Measurements from ENCODE around the gene CLCA4.
"Not testable (repeated sequence)": the region's sequence is repeated elsewhere in the genome, so short reads cannot be mapped to it uniquely, and the experiment has no call there.

CLCA4 gene

GRCh38 chr1:86530211-86530845 is 16.6 kb upstream of the CLCA4 start:
- DNase-seq, result no peak

- DNase-seq, result no peak
These were observed 8.8 kb upstream of the CLCA4 start for GRCh38 chr1:86537928-86538695.

- DNase-seq, result no peak
These were observed 8.1 kb upstream of the CLCA4 start for GRCh38 chr1:86538775-86539174.

- no peak for DNase-seq
These were observed 5.0 kb upstream of the CLCA4 start for GRCh38 chr1:86541859-86542258.

- no peak for DNase-seq
These were observed 4.2 kb upstream of the CLCA4 start for GRCh38 chr1:86542631-86543030.

- no peak for DNase-seq
These were observed 2.0 kb downstream of the CLCA4 start for GRCh38 chr1:86548839-86549238.

- no peak for DNase-seq
These were observed 4.4 kb downstream of the CLCA4 start for GRCh38 chr1:86551305-86551704.

GRCh38 chr1:86552376-86552775 is 5.5 kb downstream of the CLCA4 start:
- DNase-seq, result no peak

- DNase-seq, result no peak
These were observed 10.9 kb downstream of the CLCA4 start for GRCh38 chr1:86557739-86558138.

GRCh38 chr1:86563849-86564248 is 17.0 kb downstream of the CLCA4 start:
- DNase-seq, result no peak

- no peak for DNase-seq
These were observed 20.5 kb downstream of the CLCA4 start for GRCh38 chr1:86567341-86567740.

GRCh38 chr1:86567878-86568277 is 21.0 kb downstream of the CLCA4 start:
- DNase-seq, result no peak

- DNase-seq, result no peak
These were observed 27.0 kb downstream of the CLCA4 start for GRCh38 chr1:86573763-86574484.

- DNase-seq, result no peak
These were observed 34.4 kb downstream of the CLCA4 start for GRCh38 chr1:86581231-86581630.

GRCh38 chr1:86582161-86582560 is 35.3 kb downstream of the CLCA4 start:
- no peak for DNase-seq

GRCh38 chr1:86583032-86583431 is 36.2 kb downstream of the CLCA4 start:
- no peak for DNase-seq

GRCh38 chr1:86583593-86583992 is 36.7 kb downstream of the CLCA4 start:
- no peak for DNase-seq

- DNase-seq, result no peak
These were observed 47.4 kb downstream of the CLCA4 start for GRCh38 chr1:86594284-86594770.

GRCh38 chr1:86596224-86596623 is 49.3 kb downstream of the CLCA4 start:
- no peak for DNase-seq

GRCh38 chr1:86596741-86597290 is 49.9 kb downstream of the CLCA4 start:
- DNase-seq, result no peak

GRCh38 chr1:86606080-86606479 is 59.2 kb downstream of the CLCA4 start:
- not testable (repeated sequence) for DNase-seq

GRCh38 chr1:86616433-86616832 is 69.6 kb downstream of the CLCA4 start:
- DNase-seq, result no peak

GRCh38 chr1:86616871-86617270 is 70.0 kb downstream of the CLCA4 start:
- DNase-seq, result no peak

- DNase-seq, result no peak
These were observed 71.5 kb downstream of the CLCA4 start for GRCh38 chr1:86618358-86618757.

Data from NCI-H1694 (cell line).